Measurements from ENCODE around the gene PERCC1. TPM values are rescaled to one million over a fixed set of nuclear protein-coding genes. Genes with fewer than 3 reads are reported as not detected.

The PERCC1 gene
- total RNA-seq, 2 experiments from 2014 or later = 0.57 to 1.2 TPM

GRCh38 chr16:1454561-1454960 lies 23.7 kb downstream of the PERCC1 start:
- no peaks in the 10 kb centered on the region for H3K36me3 Mint-ChIP-seq
- no peaks in the 10 kb centered on the region for H3K9me3 Mint-ChIP-seq
- DNase-seq = no peak
- no peak for ATAC-seq (ENCODE audit: low read depth)
- H3K4me3 Mint-ChIP-seq = no peak overlapping the region
- H3K27me3 Mint-ChIP-seq = no peaks in the 10 kb centered on the region
- H3K27ac Mint-ChIP-seq = no peak overlapping the region
- peaks cover 6% of the 10 kb centered on the region for H3K4me1 Mint-ChIP-seq
- POLR2A ChIA-PET = no interaction called here

- H3K27me3 Mint-ChIP-seq = no peaks in the 10 kb centered on the region
- H3K36me3 Mint-ChIP-seq = no peaks in the 10 kb centered on the region
- no peak for ATAC-seq (ENCODE audit: low read depth)
- no peak overlapping the region for H3K4me3 Mint-ChIP-seq
- peaks cover 6% of the 10 kb centered on the region for H3K4me1 Mint-ChIP-seq
- no peaks in the 10 kb centered on the region for H3K9me3 Mint-ChIP-seq
- POLR2A ChIA-PET = no interaction called here
- no peak for DNase-seq
- H3K27ac Mint-ChIP-seq = no peak overlapping the region
These were observed 24.6 kb downstream of the PERCC1 start for GRCh38 chr16:1455190-1456171.

GRCh38 chr16:1456951-1457350 lies 26.1 kb downstream of the PERCC1 start:
- no peaks in the 10 kb centered on the region for H3K9me3 Mint-ChIP-seq
- H3K4me1 Mint-ChIP-seq = peaks cover 6% of the 10 kb centered on the region
- H3K36me3 Mint-ChIP-seq = no peaks in the 10 kb centered on the region
- H3K4me3 Mint-ChIP-seq = no peak overlapping the region
- H3K27me3 Mint-ChIP-seq = no peaks in the 10 kb centered on the region
- no peak overlapping the region for H3K27ac Mint-ChIP-seq
- POLR2A ChIA-PET = no interaction called here
- ATAC-seq (ENCODE audit: low read depth) (no peak), DNase-seq (no peak)

GRCh38 chr16:1457489-1458245 lies 26.8 kb downstream of the PERCC1 start:
- H3K27ac Mint-ChIP-seq = no peak overlapping the region
- no peaks in the 10 kb centered on the region for H3K27me3 Mint-ChIP-seq
- no peaks in the 10 kb centered on the region for H3K9me3 Mint-ChIP-seq
- H3K4me1 Mint-ChIP-seq = peaks cover 6% of the 10 kb centered on the region
- POLR2A ChIA-PET = no interaction called here
- no peaks in the 10 kb centered on the region for H3K36me3 Mint-ChIP-seq
- H3K4me3 Mint-ChIP-seq = no peak overlapping the region
- DNase-seq (no peak), ATAC-seq (ENCODE audit: low read depth) (no peak)

- POLR2A ChIA-PET = no interaction called here
- Mint-ChIP-seq H3K27ac (no peak overlapping the region), H3K36me3 (no peaks in the 10 kb centered on the region), H3K4me3 (no peak overlapping the region), H3K9me3 (no peaks in the 10 kb centered on the region), H3K27me3 (no peaks in the 10 kb centered on the region), H3K4me1 (peaks cover 6% of the 10 kb centered on the region)
- DNase-seq (no peak), ATAC-seq (ENCODE audit: low read depth) (no peak)
These were observed 27.6 kb downstream of the PERCC1 start for GRCh38 chr16:1458336-1458976.

- POLR2A ChIA-PET = no interaction called here
- Mint-ChIP-seq H3K27ac (no peak overlapping the region), H3K4me1 (peaks cover 4% of the 10 kb centered on the region), H3K27me3 (no peaks in the 10 kb centered on the region), H3K4me3 (no peak overlapping the region), H3K36me3 (no peaks in the 10 kb centered on the region), H3K9me3 (no peaks in the 10 kb centered on the region)
- DNase-seq (no peak), ATAC-seq (ENCODE audit: low read depth) (no peak)
These were observed 28.1 kb downstream of the PERCC1 start for GRCh38 chr16:1458977-1459341.

GRCh38 chr16:1459967-1460366 lies 29.1 kb downstream of the PERCC1 start:
- no peak for DNase-seq
- POLR2A ChIA-PET = no interaction called here

GRCh38 chr16:1460602-1461138 lies 29.8 kb downstream of the PERCC1 start:
- no peak for DNase-seq
- H3K4me1 Mint-ChIP-seq = no peaks in the 10 kb centered on the region
- H3K36me3 Mint-ChIP-seq = no peaks in the 10 kb centered on the region
- H3K27ac Mint-ChIP-seq = no peak overlapping the region
- no peak for ATAC-seq (ENCODE audit: low read depth)
- POLR2A ChIA-PET = no interaction called here
- H3K9me3 Mint-ChIP-seq = no peaks in the 10 kb centered on the region
- no peaks in the 10 kb centered on the region for H3K27me3 Mint-ChIP-seq
- H3K4me3 Mint-ChIP-seq = no peak overlapping the region

More at GRCh38 chr16:1459967-1460366, 29.1 kb downstream of the PERCC1 start:
- Mint-ChIP-seq H3K27ac (no peak overlapping the region), H3K36me3 (no peaks in the 10 kb centered on the region), H3K27me3 (no peaks in the 10 kb centered on the region), H3K9me3 (no peaks in the 10 kb centered on the region), H3K4me1 (no peaks in the 10 kb centered on the region), H3K4me3 (no peak overlapping the region)
- no peak for ATAC-seq (ENCODE audit: low read depth)

- Mint-ChIP-seq H3K27ac (no peak overlapping the region), H3K4me3 (no peak overlapping the region), H3K4me1 (no peaks in the 10 kb centered on the region), H3K36me3 (no peaks in the 10 kb centered on the region), H3K27me3 (no peaks in the 10 kb centered on the region), H3K9me3 (no peaks in the 10 kb centered on the region)
- ATAC-seq (ENCODE audit: low read depth) (no peak), DNase-seq (no peak)
- POLR2A ChIA-PET = no interaction called here
These were observed 30.3 kb downstream of the PERCC1 start for GRCh38 chr16:1461146-1461545.

- Mint-ChIP-seq H3K36me3 (no peaks in the 10 kb centered on the region), H3K4me3 (no peak overlapping the region), H3K4me1 (no peaks in the 10 kb centered on the region), H3K27ac (no peak overlapping the region), H3K9me3 (no peaks in the 10 kb centered on the region), H3K27me3 (no peaks in the 10 kb centered on the region)
- DNase-seq (no peak), ATAC-seq (ENCODE audit: low read depth) (no peak)
- POLR2A ChIA-PET = no interaction called here
These were observed 33.5 kb downstream of the PERCC1 start for GRCh38 chr16:1464196-1464893.

GRCh38 chr16:1464894-1465566 lies 34.2 kb downstream of the PERCC1 start:
- H3K36me3 Mint-ChIP-seq = no peaks in the 10 kb centered on the region
- H3K9me3 Mint-ChIP-seq = no peaks in the 10 kb centered on the region
- peaks cover 2% of the 10 kb centered on the region for H3K4me1 Mint-ChIP-seq
- H3K27ac Mint-ChIP-seq = no peak overlapping the region
- no peak overlapping the region for H3K4me3 Mint-ChIP-seq
- POLR2A ChIA-PET = no interaction called here
- H3K27me3 Mint-ChIP-seq = no peaks in the 10 kb centered on the region
- ATAC-seq (ENCODE audit: low read depth) (no peak), DNase-seq (no peak)

- no peak for ATAC-seq (ENCODE audit: low read depth)
- POLR2A ChIA-PET = no interaction called here
- no peaks in the 10 kb centered on the region for H3K9me3 Mint-ChIP-seq
- peaks cover 4% of the 10 kb centered on the region for H3K4me1 Mint-ChIP-seq
- no peak overlapping the region for H3K27ac Mint-ChIP-seq
- no peaks in the 10 kb centered on the region for H3K27me3 Mint-ChIP-seq
- H3K4me3 Mint-ChIP-seq = no peak overlapping the region
- no peak for DNase-seq
- H3K36me3 Mint-ChIP-seq = no peaks in the 10 kb centered on the region
These were observed 34.7 kb downstream of the PERCC1 start for GRCh38 chr16:1465567-1465915.

GRCh38 chr16:1466054-1466453 lies 35.2 kb downstream of the PERCC1 start:
- no peak overlapping the region for H3K4me3 Mint-ChIP-seq
- ATAC-seq (ENCODE audit: low read depth) (no peak), DNase-seq (no peak)
- H3K36me3 Mint-ChIP-seq = no peaks in the 10 kb centered on the region
- H3K27ac Mint-ChIP-seq = no peak overlapping the region
- no peaks in the 10 kb centered on the region for H3K9me3 Mint-ChIP-seq
- peaks cover 4% of the 10 kb centered on the region for H3K4me1 Mint-ChIP-seq
- H3K27me3 Mint-ChIP-seq = no peaks in the 10 kb centered on the region
- POLR2A ChIA-PET = no interaction called here

Data from activated naive CD8-positive, alpha-beta T cell treated with anti-CD3 and anti-CD28 coated beads, Interleukin-2, amount 10 ng/mL, durations not matched to agents 7 days and 5 days (primary cell).